BE2C (cell line): ENCODE data around the gene PRDX1.

Experiments used
- DNase-seq: peaks from one replicate; pipeline ENCODE4 v3.0.0-alpha.2; 2020
- H3K27me3 ChIP-seq: fragments of 250-450 bp; sonication (Bioruptor Pico); 2 replicates; pipeline ENCODE4 v1.5.1; 2020; ENCODE audit warnings: mild to moderate bottlenecking
- H3K36me3 ChIP-seq: fragments of 250-450 bp; sonication (Bioruptor Pico); 2 replicates; pipeline ENCODE4 v1.5.1; 2020; ENCODE audit warnings: mild to moderate bottlenecking
- H3K4me1 ChIP-seq: fragments of 250-450 bp; sonication (Bioruptor Pico); 2 replicates; pipeline ENCODE4 v1.5.1; 2020
- H3K4me3 ChIP-seq: 2 replicates; pipeline ENCODE4 v1.5.1; 2011; ENCODE audit warnings: low read depth, low read length
- H3K9me3 ChIP-seq: fragments of 250-450 bp; sonication (Bioruptor Pico); 2 replicates; pipeline ENCODE4 v1.5.1; 2020
- CTCF ChIP-seq: IDR thresholded peaks from 2 replicates; pipeline ENCODE4 v1.5.1; 2012; ENCODE audit warnings: mild to moderate bottlenecking, low read depth, low read length

Gene PRDX1

DNA sequence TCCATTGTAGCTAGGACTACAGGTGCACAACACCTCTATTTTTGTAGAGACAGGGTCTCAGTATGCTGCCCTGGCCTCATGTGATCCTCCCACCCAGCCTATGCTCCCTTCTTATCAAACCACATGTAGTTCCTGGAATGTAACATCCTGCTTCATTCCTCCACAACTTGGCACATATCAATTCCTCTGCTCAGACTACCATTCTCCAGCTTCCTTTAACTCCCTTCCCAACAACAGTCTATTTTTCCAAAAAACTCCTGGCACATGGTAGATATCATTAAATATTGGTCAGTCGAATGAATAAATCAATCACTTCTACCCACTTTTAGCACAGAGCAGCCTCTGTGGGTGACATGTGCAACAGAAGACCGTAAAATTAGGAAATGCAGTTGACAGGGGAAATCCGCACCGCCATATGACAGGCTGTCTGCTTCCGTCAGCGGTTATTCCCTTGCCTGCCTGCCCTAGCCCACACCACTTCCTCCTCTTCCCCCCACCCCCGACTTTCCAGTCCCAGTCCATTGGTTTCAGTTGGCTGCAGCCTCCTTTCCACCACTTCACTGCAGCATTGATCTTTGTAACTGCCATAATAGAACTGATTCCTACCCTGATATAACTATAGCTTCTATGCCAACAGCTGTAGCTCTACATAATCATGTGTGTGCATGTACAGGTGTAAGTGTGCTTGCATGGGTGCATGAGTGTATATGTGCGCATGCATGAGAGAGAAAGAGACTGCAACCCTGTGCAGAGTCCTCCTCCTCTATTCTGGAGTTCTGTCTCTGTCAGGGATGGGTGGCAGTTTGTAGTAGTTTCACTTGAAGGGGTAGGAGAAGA lies 22.1 kb upstream of the PRDX1 start:
- H3K4me3 ChIP-seq: no peak overlapping the region
- H3K36me3 ChIP-seq: no peaks in the 10 kb centered on the region
- H3K9me3 ChIP-seq: no peaks in the 10 kb centered on the region
- no peaks in the 10 kb centered on the region for H3K27me3 ChIP-seq
- no peak for DNase-seq
- no peak for TF ChIP-seq CTCF
- no peaks in the 10 kb centered on the region for H3K4me1 ChIP-seq

DNA sequence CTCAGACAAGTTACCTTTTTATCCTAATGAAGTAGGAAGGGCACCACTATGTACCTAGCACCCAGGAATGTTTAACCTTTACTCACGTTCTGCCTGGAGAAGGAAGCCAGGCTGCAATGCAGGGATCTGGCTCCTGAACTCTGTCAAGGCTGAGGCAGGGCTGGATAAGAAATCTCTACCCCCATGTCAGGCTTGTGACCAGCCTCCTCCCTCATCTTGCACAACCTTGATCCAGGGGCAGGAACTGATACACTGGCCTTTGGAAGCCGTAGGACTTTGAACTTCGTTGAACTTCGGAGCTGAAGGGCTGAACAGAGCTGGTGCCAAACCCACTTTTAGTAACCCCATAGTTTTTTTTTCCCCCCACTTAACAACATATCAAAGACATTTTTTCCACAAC lies 20.9 kb upstream of the PRDX1 start:
- DNase-seq: no peak
- TF ChIP-seq CTCF: no peak
- Histone ChIP-seq H3K4me1 (no peaks in the 10 kb centered on the region), H3K4me3 (no peak overlapping the region), H3K27me3 (no peaks in the 10 kb centered on the region), H3K9me3 (no peaks in the 10 kb centered on the region), H3K36me3 (no peaks in the 10 kb centered on the region)

GRCh38 chr1:45541193-45541592 lies 19.5 kb upstream of the PRDX1 start:
- no peaks in the 10 kb centered on the region for H3K4me1 ChIP-seq
- DNase-seq: no peak
- H3K9me3 ChIP-seq: no peaks in the 10 kb centered on the region
- H3K36me3 ChIP-seq: no peaks in the 10 kb centered on the region
- no peaks in the 10 kb centered on the region for H3K27me3 ChIP-seq
- no peak for TF ChIP-seq CTCF
- no peak overlapping the region for H3K4me3 ChIP-seq

DNA sequence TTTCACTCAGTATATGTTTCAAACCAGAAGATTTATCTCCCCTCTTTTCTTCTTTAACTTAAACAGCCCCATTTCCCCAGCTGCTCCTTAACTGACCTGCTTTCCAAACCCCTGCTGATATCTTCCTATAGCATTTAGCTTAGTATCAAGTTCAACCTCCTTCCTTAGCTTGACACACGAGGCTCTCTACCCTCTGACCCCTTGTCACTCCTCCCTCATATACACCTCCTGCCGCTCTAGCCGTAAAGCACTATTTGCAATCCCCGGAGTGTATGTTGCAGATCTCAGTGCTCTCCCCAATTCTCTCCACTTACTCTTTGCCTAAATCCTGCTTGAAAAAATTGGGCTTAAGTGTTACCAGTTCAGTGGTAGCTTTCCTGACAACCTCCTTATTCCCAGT lies 15.2 kb upstream of the PRDX1 start:
- TF ChIP-seq CTCF: no peak
- Histone ChIP-seq H3K9me3 (no peaks in the 10 kb centered on the region), H3K4me1 (no peaks in the 10 kb centered on the region), H3K36me3 (no peaks in the 10 kb centered on the region), H3K4me3 (no peak overlapping the region), H3K27me3 (no peaks in the 10 kb centered on the region)
- DNase-seq: no peak

- Histone ChIP-seq H3K4me3 (no peak overlapping the region), H3K36me3 (no peaks in the 10 kb centered on the region), H3K4me1 (no peaks in the 10 kb centered on the region), H3K9me3 (no peaks in the 10 kb centered on the region), H3K27me3 (no peaks in the 10 kb centered on the region)
- no peak for DNase-seq
- no peak for TF ChIP-seq CTCF
Measured at GRCh38 chr1:45535988-45536766, 14.5 kb upstream of the PRDX1 start.

DNA sequence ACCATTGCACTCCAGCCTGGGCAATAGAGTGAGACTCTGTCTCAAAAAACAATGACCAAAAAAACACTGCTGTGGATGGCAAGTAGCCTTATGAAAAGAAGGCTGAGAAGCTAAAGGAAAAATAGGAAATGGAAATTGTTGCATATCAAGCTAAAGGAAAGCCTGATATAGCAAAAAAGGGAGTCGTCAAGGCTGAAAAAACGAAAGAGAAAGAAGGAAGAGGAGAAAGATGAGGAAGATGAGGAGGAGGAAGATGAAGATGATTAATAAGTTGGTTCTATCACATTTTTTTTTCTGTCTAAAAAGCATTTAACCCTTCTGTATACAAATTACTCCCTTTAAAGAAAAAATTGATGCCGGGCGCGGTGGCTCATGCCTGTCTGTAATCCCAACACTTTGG lies 10.2 kb upstream of the PRDX1 start:
- no peak for TF ChIP-seq CTCF
- Histone ChIP-seq H3K36me3 (no peaks in the 10 kb centered on the region), H3K27me3 (no peaks in the 10 kb centered on the region), H3K4me1 (no peaks in the 10 kb centered on the region), H3K9me3 (no peaks in the 10 kb centered on the region), H3K4me3 (no peak overlapping the region)
- DNase-seq: no peak
